Esophagus (tissue), 2 donors: ENCODE data around the gene P4HA3. TPM values are rescaled to one million over a fixed set of nuclear protein-coding genes. Genes with fewer than 3 reads are reported as not detected.
"Not testable (repeated sequence)": the region's sequence is repeated elsewhere in the genome, so short reads cannot be mapped to it uniquely, and the experiment has no call there.

Experiments
- H3K27ac ChIP-seq, 2 donors: one replicate each; pipeline ENCODE4 v1.5.1; 2013; ENCODE audit warnings: low read depth in 2 of 2, mild to moderate bottlenecking in 2 of 2, inconsistent platforms in 1 of 2, low read length in 1 of 2, moderate library complexity in 1 of 2
- H3K27me3 ChIP-seq, 2 donors: one replicate each; pipeline ENCODE4 v1.6.1; 2013; ENCODE audit warnings: low read length in 2 of 2, control low read depth in 1 of 2, mild to moderate bottlenecking in 1 of 2; ENCODE audit not compliant: insufficient read depth in 2 of 2, control insufficient read depth in 1 of 2
- H3K36me3 ChIP-seq, 2 donors: one replicate each; pipeline ENCODE4 v1.6.1; 2013; ENCODE audit warnings: low read length in 1 of 2; ENCODE audit not compliant: control insufficient read depth in 2 of 2, insufficient read depth in 2 of 2
- H3K4me1 ChIP-seq, 2 donors: one replicate each; pipeline ENCODE4 v1.6.1; 2013; ENCODE audit warnings: low read length in 1 of 2; ENCODE audit not compliant: control insufficient read depth in 2 of 2, insufficient read depth in 2 of 2
- H3K4me3 ChIP-seq, 2 donors: one replicate each; pipeline ENCODE4 v1.5.1; 2013; ENCODE audit warnings: low read length in 2 of 2, mild to moderate bottlenecking in 2 of 2, low read depth in 1 of 2, moderate library complexity in 1 of 2
- H3K9me3 ChIP-seq, 2 donors: one replicate each; pipeline ENCODE4 v1.6.1; 2013; ENCODE audit warnings: mild to moderate bottlenecking in 2 of 2, low read depth in 1 of 2, low read length in 1 of 2, moderate library complexity in 1 of 2; ENCODE audit not compliant: control insufficient read depth in 2 of 2, insufficient read depth in 1 of 2
- WGBS, 2 donors: extraction: QIAGEN DNeasy Blood & Tissue Kit; methylation state at CpG; one replicate each; pipeline ENCODE4 v1.1.7; 2013; 5-methylcytosine and 5-hydroxymethylcytosine counted together
- polyA plus RNA-seq, 2 donors: library from polyadenylated mRNA; stranded (reverse); fragments of 200-250 nt; gene quantifications; one replicate each; pipeline ENCODE4 v1.2.3, GENCODE V29; 2013
- donor health status: healthy with polysubstance abuse.
- donor health status: Bipolar disorder and iron deficiency.

P4HA3 gene
- polyA plus RNA-seq, 2 donors = 0.04 to 0.08 TPM

DNA sequence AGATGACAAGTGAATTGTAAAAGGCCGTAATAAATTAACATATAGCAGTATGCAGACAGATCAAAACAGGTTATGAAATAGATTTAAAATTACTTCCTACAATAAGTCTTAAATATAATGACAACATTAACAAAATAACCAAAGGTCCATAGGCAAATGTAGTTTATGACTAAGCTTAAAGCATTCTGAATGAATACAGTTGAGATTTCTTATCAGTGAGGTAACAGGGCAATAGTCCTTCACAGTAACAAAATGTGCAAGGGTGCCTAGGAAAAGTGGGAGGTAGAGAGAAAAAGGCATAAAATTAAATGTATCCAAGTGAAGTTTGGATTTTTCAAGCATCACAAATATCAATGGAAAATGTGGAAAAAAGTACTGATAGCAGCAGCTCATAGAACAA lies 20.9 kb upstream of the P4HA3 start:
- Histone ChIP-seq H3K27ac (no peak overlapping the region), H3K4me1 (no peaks in the 10 kb centered on the region), H3K9me3 (no peaks in the 10 kb centered on the region), H3K4me3 (no peak overlapping the region), H3K36me3 (no peaks in the 10 kb centered on the region), H3K27me3 (no peaks in the 10 kb centered on the region)
- WGBS, 2 donors = 90 to 97% methylated on average over 1 of the region's 1 CpG

DNA sequence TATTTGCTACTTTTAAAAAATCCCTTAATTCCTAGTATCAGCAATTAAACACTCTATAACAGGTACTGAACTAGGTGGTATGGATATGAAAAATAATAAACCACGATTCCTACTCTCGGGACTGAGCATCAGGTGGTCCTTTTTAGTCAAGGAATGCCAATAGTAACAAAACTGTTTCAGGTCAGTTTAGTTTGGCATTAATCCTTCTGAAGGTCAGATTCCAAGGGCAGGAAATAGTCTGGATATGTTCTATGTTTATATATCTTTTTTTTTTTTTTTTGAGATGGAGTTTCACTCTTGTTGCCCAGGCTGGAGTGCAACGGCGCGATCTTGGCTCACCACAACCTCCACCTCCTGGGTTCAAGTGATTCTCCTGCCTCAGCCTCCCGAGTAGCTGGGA lies 19.6 kb upstream of the P4HA3 start:
- WGBS, 2 donors = 93% methylated on average over 6 of the region's 6 CpGs
- not testable (repeated sequence) for H3K27ac ChIP-seq, H3K36me3 ChIP-seq, H3K27me3 ChIP-seq, H3K9me3 ChIP-seq, H3K4me1 ChIP-seq, H3K4me3 ChIP-seq

DNA sequence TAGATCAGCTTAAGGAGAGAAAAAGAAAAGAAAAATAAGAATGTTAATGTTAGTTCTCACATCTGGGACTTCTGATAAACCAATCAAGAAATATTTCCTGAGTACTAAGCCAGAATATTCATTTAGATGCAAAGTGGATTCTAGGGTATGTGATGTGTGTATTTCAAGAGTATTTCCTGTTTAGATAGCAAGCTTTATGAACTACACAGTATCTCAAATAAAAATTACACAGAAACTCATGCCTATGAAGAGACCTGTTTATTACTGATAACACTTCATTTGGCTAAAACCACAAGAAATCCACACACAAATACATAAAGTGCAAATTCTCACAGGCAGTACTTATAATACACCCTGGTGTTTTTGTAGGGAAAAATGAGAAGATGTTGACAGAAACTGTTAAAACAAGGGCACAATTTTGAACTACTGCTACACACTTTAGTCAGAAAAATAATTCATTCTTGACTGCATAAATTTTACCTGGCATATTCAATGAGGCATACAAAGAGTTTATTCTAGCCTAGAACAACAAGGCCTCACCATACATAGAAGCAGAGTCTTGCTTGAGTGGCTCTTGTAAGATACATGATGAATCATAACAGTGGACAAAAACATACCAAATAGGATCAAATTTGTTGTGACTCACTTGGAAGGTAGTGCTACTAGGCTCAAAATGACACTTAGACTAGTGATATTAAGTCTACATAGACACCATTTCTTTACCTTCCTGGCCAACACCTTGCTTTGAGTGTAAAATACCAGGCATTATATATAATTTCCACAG lies 18.8 kb upstream of the P4HA3 start:
- no peaks in the 10 kb centered on the region for H3K4me1 ChIP-seq
- H3K4me3 ChIP-seq = no peak overlapping the region
- no peaks in the 10 kb centered on the region for H3K36me3 ChIP-seq
- H3K9me3 ChIP-seq = no peaks in the 10 kb centered on the region
- no peaks in the 10 kb centered on the region for H3K27me3 ChIP-seq
- no peak overlapping the region for H3K27ac ChIP-seq

DNA sequence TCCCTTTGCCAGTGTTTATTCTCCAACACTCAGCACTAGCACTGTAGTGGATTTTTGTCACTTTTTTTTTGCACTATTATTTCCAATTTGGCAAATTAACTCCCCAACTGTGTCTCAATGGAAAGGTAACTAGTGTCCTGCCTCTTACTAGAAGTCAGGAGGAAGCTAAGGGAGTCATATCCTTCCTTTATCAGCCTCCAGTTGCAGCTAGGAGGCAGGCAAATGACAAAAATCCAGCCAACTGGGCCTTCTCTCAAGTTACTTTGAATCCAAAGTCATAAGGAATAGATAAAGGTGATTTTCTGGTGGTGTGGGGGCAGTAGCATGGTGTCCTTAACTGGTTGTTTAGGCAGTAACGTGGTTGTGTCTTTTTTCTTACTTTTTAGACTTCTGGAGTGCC lies 15.6 kb upstream of the P4HA3 start:
- Histone ChIP-seq H3K9me3 (no peaks in the 10 kb centered on the region), H3K4me1 (no peaks in the 10 kb centered on the region), H3K27ac (no peak overlapping the region), H3K36me3 (no peaks in the 10 kb centered on the region), H3K4me3 (no peak overlapping the region), H3K27me3 (no peaks in the 10 kb centered on the region)
- 80 to 91% methylated on average over 1 of the region's 1 CpG for WGBS, 2 donors

DNA sequence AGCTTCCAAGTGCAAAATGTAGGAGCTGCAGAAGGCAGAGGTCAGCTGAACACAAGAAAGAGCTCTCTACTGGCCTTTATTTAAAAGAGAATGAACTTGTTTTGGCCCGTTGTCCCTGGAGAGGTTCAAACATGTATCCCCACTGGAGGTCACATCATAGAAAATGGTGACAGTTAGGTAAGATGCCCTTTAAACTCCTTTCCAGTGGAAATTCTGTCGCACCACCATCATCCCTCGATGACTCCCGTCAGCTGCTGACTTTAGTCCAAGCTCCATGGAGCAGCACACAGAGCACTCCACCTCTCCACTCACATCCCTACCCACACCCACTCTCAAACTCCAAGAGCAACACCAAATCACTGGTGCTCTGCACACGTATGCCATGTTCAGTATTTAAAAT lies 15.2 kb upstream of the P4HA3 start:
- no peaks in the 10 kb centered on the region for H3K27me3 ChIP-seq
- 72 to 85% methylated on average over 5 of the region's 5 CpGs for WGBS, 2 donors
- H3K9me3 ChIP-seq = no peaks in the 10 kb centered on the region
- H3K4me3 ChIP-seq = no peak overlapping the region
- no peak overlapping the region for H3K27ac ChIP-seq
- no peaks in the 10 kb centered on the region for H3K4me1 ChIP-seq
- H3K36me3 ChIP-seq = no peaks in the 10 kb centered on the region

DNA sequence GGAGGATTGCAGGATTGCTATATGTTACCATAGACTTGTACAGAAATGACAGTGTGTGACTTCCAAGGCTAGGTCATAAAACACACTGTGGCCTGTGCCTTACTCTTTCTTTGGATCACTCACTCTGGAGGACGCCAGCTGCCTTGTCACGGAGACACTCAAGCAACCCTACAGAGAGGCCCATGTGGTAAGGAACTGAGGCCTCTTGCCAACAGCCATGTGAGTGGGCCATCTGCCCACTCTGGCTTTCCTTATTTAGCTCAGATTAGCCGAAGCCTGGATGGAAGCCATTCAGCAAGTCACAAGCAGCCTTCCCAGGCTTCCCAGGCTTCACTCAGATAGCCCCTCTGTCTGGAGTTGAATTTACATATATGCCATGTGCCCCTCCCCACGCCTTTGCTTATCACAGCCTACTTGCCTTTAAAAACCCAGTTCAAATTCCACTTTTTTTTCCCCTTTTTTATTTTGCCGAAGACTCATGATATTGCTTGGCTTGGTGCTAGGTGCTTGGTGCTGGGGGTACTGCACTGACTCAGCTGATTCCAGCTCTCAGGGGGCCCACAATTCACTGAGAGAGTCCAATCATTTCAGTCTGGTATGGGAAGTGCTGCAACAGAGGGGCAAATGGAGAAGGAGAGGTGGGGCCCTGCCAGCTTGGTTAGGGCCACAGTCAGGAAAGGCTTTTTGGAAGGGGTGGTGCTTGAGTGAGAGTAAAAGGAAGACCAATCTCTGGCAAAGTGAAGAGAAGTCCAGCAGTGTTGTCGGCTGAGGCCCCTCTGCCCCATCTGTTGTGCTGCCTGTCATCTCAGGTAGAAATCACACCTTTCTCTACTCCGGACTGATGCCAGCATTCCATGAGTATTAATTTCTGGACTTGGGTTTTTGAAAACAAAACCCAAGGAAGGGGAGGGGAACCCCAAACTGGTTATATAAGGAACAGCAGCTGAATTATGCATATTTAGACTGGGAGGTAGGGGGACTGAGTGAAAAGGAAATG lies 14.5 kb upstream of the P4HA3 start:
- Histone ChIP-seq H3K4me3 (no peak overlapping the region), H3K9me3 (no peaks in the 10 kb centered on the region), H3K27me3 (no peaks in the 10 kb centered on the region), H3K36me3 (no peaks in the 10 kb centered on the region), H3K4me1 (no peaks in the 10 kb centered on the region), H3K27ac (no peak overlapping the region)
- 40 to 47% methylated on average over 7 of the region's 7 CpGs for WGBS, 2 donors

DNA sequence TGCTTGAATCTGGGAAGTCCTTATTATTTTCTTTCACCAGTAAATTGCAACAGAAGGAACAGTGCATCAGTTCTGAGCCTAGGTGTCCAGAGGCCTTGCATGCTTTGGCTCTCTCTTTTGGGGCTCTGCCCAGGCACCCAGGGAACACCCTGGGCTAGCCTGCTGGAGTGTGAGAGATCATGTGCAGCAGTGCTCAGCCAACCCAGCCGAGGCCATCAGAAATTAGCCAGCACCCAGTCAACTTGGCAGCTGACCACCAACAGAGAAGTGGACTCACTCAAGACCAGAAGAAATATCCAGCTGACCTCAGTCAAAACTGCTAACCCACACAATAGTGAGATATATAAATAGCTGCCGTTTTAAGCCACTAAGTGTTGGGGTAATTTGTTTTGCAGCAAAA lies 11.2 kb upstream of the P4HA3 start:
- no peak overlapping the region for H3K27ac ChIP-seq
- no peaks in the 10 kb centered on the region for H3K36me3 ChIP-seq
- H3K4me1 ChIP-seq = no peaks in the 10 kb centered on the region
- 53 to 63% methylated on average over 2 of the region's 2 CpGs for WGBS, 2 donors
- no peaks in the 10 kb centered on the region for H3K9me3 ChIP-seq
- H3K4me3 ChIP-seq = no peak overlapping the region
- H3K27me3 ChIP-seq = no peaks in the 10 kb centered on the region

DNA sequence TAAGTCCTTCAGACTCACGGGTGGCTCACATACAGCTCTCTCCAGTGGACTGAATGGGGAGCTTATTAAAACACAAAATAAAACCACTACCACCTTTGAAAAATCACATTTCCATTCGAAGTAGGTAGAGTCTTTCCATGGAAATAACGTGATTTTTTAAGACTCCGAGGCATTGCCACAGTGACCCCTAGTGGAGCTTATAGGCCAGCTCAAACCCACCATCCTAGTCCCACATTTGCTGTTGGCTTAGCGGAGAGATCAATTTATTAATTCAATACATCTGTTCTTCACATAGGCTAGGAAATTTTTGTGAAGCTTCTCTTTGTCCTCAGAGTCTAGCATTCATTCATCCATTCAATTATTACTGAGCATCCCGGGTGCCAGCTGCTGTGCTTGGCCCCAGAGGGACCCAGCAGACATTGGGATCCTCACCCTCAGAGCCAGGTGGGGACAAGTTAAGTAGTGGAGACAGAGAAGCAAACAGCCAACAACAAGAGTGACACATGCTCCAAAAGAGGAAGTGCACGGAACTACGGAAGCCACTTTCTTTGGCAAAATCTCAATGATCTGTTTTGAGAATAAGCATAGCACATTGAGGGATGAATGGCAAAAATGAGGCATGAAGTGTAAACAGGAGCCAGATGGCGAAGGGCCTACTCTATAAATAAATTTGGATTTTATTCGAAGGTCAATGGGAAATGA lies 10.2 kb upstream of the P4HA3 start:
- no peaks in the 10 kb centered on the region for H3K27me3 ChIP-seq
- no peak overlapping the region for H3K27ac ChIP-seq
- no peak overlapping the region for H3K4me3 ChIP-seq
- no peaks in the 10 kb centered on the region for H3K4me1 ChIP-seq
- no peaks in the 10 kb centered on the region for H3K36me3 ChIP-seq
- H3K9me3 ChIP-seq = peaks cover 0 to 2% of the 10 kb centered on the region in 2 donors
- WGBS, 2 donors = 39 to 49% methylated on average over 10 of the region's 10 CpGs

DNA sequence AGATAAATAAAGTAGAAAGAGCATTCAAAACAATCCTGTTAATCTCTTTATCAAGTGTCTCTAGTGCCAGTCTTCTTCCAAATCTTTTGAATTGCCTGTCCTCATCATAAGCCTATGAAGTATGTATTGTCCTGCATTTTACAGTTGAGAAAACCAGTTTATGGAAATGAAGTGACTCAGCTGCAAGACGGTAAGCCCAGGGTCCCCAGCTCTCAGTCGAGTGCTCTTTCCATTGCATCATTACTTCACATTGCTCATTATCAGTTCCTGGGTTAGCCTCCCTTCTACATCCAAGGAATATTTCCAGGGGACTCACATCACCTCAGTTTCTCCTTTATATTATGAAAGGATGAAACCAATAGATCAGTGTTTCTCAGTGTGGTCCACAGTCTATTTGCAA lies 9.1 kb upstream of the P4HA3 start:
- Histone ChIP-seq H3K27ac (no peak overlapping the region), H3K4me1 (no peaks in the 10 kb centered on the region), H3K36me3 (no peaks in the 10 kb centered on the region), H3K27me3 (no peaks in the 10 kb centered on the region), H3K9me3 (peaks cover 0 to 2% of the 10 kb centered on the region in 2 donors), H3K4me3 (no peak overlapping the region)
- 58 to 63% methylated on average over 2 of the region's 2 CpGs for WGBS, 2 donors
